Measurements from ENCODE around the gene GPR31.

GPR31 gene

GRCh38 chr6:167148021-167148420 is 9.8 kb downstream of the GPR31 start:
- TF ChIP-seq CTCF (conservative IDR thresholded peaks at IDR 0.05; ENCODE audit: low read depth), result no peak
- DNase-seq (ENCODE audit: low spot score), result no peak
- ChIA-PET POLR2A (ENCODE audit: low non-redundant PET) (no interaction called here), CTCF (no interaction called here)
- H3K27ac ChIP-seq, result no peak overlapping the region

- no peak for TF ChIP-seq CTCF (conservative IDR thresholded peaks at IDR 0.05; ENCODE audit: low read depth)
- no peak overlapping the region for H3K27ac ChIP-seq
- ChIA-PET POLR2A (ENCODE audit: low non-redundant PET) (no interaction called here), CTCF (interaction anchor here (0.5 to 1.0 kb wide), 2 partner anchors 44 to 372 kb away, joined by 3 to 4 read pairs; no protein-coding TSS in a partner anchor)
- DNase-seq (ENCODE audit: low spot score), result no peak
Observed at GRCh38 chr6:167146977-167147376, 10.8 kb downstream of the GPR31 start.

GRCh38 chr6:167146135-167146534 is 11.6 kb downstream of the GPR31 start:
- TF ChIP-seq CTCF (conservative IDR thresholded peaks at IDR 0.05; ENCODE audit: low read depth), result no peak
- CTCF ChIA-PET, result interaction anchor here (0.6 to 1.0 kb wide), 3 partner anchors 130 to 1029 kb away, joined by 3 to 4 read pairs (median 4); no protein-coding TSS in a partner anchor
- no peak overlapping the region for H3K27ac ChIP-seq
- DNase-seq (ENCODE audit: low spot score), result no peak
- POLR2A ChIA-PET (ENCODE audit: low non-redundant PET), result no interaction called here

GRCh38 chr6:167145461-167145860 is 12.3 kb downstream of the GPR31 start:
- POLR2A ChIA-PET (ENCODE audit: low non-redundant PET), result no interaction called here
- DNase-seq (ENCODE audit: low spot score), result no peak
- CTCF ChIA-PET, result no interaction called here
- no peak for TF ChIP-seq CTCF (conservative IDR thresholded peaks at IDR 0.05; ENCODE audit: low read depth)
- no peak overlapping the region for H3K27ac ChIP-seq

GRCh38 chr6:167143041-167143440 is 14.7 kb downstream of the GPR31 start:
- H3K27ac ChIP-seq, result no peak overlapping the region
- no peak for DNase-seq (ENCODE audit: low spot score)
- ChIA-PET CTCF (interaction anchor here (1.2 to 1.6 kb wide), 2 partner anchors 144 to 368 kb away, joined by 5 read pairs; partner anchors contain the start of gene CEP43), POLR2A (ENCODE audit: low non-redundant PET) (no interaction called here)
- TF ChIP-seq CTCF (conservative IDR thresholded peaks at IDR 0.05; ENCODE audit: low read depth), result no peak

GRCh38 chr6:167142433-167142761 is 15.4 kb downstream of the GPR31 start:
- H3K27ac ChIP-seq, result no peak overlapping the region
- POLR2A ChIA-PET (ENCODE audit: low non-redundant PET), result no interaction called here

More at GRCh38 chr6:167142433-167142761, 15.4 kb downstream of the GPR31 start:
- CTCF ChIA-PET, result interaction anchor here (0.7 to 1.6 kb wide), 8 partner anchors 16 to 1060 kb away, joined by 3 to 10 read pairs (median 4); partner anchors contain the start of gene CEP43
- no peak for TF ChIP-seq CTCF (conservative IDR thresholded peaks at IDR 0.05; ENCODE audit: low read depth)
- no peak for DNase-seq (ENCODE audit: low spot score)

Measured in RWPE1 (cell line).